Upper lobe of right lung (tissue), 1 donor: ENCODE measurements around the gene PPP1R12A. TPM values are rescaled to one million over a fixed set of nuclear protein-coding genes. Genes with fewer than 3 reads are reported as not detected.
A peak's percentile ranks its signal among the peaks of the same experiment; 100 is the strongest.

ENCODE experiments used
- ATAC-seq: fragments of 200-7000 bp; cut with Tn5 transposase; one replicate; pipeline ENCODE4 v1.9.1; 2020; ENCODE audit warnings: mild to moderate bottlenecking, moderate library complexity
- DNase-seq: peaks from one replicate; pipeline ENCODE4 v3.0.0-alpha.2; 2020
- H3K27ac ChIP-seq: fragments of 200-600 bp; one replicate; pipeline ENCODE4 v1.8.0; 2022
- H3K27me3 ChIP-seq: fragments of 200-600 bp; one replicate; pipeline ENCODE4 v1.8.0; 2022; ENCODE audit warnings: mild to moderate bottlenecking
- H3K36me3 ChIP-seq: fragments of 200-600 bp; one replicate; pipeline ENCODE4 v1.8.0; 2022
- H3K4me1 ChIP-seq: fragments of 200-600 bp; one replicate; pipeline ENCODE4 v1.8.0; 2022
- H3K4me3 ChIP-seq: fragments of 200-600 bp; one replicate; pipeline ENCODE4 v1.8.0; 2022; ENCODE audit warnings: mild to moderate bottlenecking
- H3K9me3 ChIP-seq: fragments of 200-600 bp; one replicate; pipeline ENCODE4 v1.8.0; 2022
- intact Hi-C: fragments of 100-400 bp; cut with DNase I; formaldehyde crosslinking; loops from one replicate; pipeline ENCODE4 v1.11.0; 2022
- total RNA-seq: library from RNA; stranded (reverse); fragmentation: NEBNext Ultra II Directional; extraction: Animal tissue kit (Norgen Biotek cat#: 25700); gene quantifications from one replicate; pipeline ENCODE4 v1.2.1, GENCODE V29; 2021
- TF ChIP-seq, protein P1 (sequence below): fragments of 200-600 bp; IDR thresholded peaks from one replicate; pipeline ENCODE4 v1.8.0; 2022; ENCODE audit warnings: antibody characterized with exemption
- donor health status: DM: no; HTN: yes; CAD: no; lungs with severe emphysema.

The PPP1R12A gene
- total RNA-seq, 1 donor from 2014 or later, result 80.4 TPM

DNA sequence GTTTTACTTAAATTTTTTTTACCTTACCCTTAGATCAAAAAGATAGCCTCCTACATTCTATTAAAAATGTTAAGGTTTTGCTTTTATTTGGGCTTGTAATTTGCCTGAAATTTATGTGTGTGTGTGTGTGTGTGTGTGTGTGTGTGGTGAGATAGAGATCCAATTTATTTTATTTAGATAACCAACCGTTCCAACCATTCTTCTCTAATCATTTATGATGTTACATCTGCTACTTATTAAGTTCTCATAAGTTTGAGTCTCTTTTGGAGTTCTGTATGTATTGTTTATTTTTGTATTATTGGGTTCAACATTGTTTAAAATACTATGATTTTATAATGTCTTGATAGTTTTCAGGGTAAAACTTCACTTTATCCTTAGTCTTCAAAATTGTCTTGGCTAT lies 173.6 kb downstream of the PPP1R12A start:
- intact Hi-C loops, result no loop called here
- TF ChIP-seq, protein P1, sequence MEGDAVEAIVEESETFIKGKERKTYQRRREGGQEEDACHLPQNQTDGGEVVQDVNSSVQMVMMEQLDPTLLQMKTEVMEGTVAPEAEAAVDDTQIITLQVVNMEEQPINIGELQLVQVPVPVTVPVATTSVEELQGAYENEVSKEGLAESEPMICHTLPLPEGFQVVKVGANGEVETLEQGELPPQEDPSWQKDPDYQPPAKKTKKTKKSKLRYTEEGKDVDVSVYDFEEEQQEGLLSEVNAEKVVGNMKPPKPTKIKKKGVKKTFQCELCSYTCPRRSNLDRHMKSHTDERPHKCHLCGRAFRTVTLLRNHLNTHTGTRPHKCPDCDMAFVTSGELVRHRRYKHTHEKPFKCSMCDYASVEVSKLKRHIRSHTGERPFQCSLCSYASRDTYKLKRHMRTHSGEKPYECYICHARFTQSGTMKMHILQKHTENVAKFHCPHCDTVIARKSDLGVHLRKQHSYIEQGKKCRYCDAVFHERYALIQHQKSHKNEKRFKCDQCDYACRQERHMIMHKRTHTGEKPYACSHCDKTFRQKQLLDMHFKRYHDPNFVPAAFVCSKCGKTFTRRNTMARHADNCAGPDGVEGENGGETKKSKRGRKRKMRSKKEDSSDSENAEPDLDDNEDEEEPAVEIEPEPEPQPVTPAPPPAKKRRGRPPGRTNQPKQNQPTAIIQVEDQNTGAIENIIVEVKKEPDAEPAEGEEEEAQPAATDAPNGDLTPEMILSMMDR, result no peak
- no peak for ATAC-seq

DNA sequence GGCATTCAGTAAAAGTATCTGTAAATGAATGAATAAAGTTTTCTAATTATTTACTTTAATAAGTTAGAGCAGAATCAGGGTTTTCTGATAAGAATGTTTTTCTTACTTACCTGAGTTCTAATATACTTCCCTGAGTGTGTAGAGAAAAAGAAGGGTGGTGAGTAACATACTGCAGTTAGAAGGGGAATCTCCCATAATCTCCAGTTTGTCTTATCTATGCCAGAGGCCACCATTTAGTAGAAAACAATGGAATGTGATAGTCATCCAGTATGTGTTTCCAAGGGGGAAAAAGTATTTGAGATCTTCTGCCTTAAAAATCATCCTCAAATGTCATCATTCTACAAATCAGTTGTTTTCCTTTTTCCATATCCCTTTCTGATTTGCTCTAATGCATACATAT lies 187.6 kb downstream of the PPP1R12A start:
- no peak overlapping the region for H3K4me3 ChIP-seq
- intact Hi-C loops, result no loop called here
- no peak for ATAC-seq
- DNase-seq, result no peak
- H3K27ac ChIP-seq, result no peak overlapping the region
- no peaks in the 10 kb centered on the region for H3K9me3 ChIP-seq
- H3K27me3 ChIP-seq, result no peaks in the 10 kb centered on the region
- no peaks in the 10 kb centered on the region for H3K36me3 ChIP-seq
- H3K4me1 ChIP-seq, result no peaks in the 10 kb centered on the region
- TF ChIP-seq, protein P1, result no peak

More for the DNA sequence above, 173.6 kb downstream of the PPP1R12A start:
- Histone ChIP-seq H3K27ac (no peak overlapping the region), H3K4me1 (no peaks in the 10 kb centered on the region), H3K27me3 (no peaks in the 10 kb centered on the region), H3K9me3 (no peaks in the 10 kb centered on the region), H3K4me3 (no peak overlapping the region), H3K36me3 (no peaks in the 10 kb centered on the region)
- no peak for DNase-seq

DNA sequence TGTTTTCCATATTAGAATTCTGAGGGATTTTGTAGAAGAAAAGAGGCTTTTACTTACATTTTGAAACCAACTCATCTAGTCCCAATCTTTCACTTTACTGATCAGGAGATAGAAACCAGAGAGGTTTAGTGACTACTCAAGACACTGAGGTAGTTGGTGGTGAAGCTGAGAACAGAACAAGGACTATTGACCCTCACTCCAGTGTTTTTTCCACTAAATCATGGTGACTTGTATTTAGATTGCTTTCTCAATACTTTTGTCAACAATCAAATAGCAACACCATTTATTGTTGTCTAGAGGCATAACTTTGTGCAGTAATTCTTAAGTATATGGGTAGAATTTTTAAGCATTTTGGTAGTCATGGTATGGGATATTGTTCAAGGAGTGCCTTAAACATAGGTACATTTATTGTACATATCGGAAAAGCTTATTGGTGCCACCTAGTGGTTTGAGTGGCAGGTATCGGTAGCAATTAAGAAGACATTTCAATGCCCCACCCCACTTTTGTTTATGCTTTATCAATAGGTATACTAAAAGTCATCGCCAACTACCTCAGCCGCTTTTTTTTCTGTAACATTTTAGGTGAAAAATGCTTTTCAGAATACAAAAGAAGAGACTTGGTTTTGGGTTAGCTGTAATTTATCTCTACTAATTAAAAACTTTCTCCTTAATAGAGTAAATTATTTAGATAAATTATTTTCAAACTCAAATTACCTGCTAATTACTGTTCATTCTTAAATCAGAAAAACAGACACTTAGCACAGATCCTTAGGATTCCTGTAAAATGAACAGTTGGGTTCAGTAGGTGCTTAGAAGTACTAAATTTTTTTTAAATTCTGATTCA lies 196.8 kb downstream of the PPP1R12A start:
- Histone ChIP-seq H3K4me3 (no peak overlapping the region), H3K27ac (no peak overlapping the region), H3K27me3 (no peaks in the 10 kb centered on the region), H3K36me3 (no peaks in the 10 kb centered on the region), H3K4me1 (no peaks in the 10 kb centered on the region), H3K9me3 (no peaks in the 10 kb centered on the region)
- intact Hi-C loops, result loop anchor here (10.0 kb wide), 1 partner anchor 323 kb away; no protein-coding TSS in a partner anchor
- DNase-seq, result no peak
- peak; percentile 69 for ATAC-seq
- TF ChIP-seq, protein P1, result peak; percentile 75

DNA sequence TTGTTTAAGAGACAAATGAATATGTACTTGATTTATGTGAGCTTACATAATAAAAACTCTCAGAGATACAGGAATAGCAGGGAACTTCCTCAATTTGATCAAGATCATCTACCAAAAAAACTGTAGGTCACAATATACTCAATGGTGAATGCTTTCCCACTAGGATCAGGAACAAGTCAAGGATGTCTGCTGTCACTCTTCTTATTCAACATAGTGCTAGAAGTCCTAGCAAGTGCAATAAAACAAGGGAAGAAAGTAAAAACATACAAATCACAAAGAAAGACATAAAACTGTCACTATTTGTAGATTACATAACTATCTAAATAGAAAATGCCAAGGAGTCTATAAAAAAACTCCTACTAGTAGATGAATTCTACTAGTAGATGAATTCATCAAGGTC lies 202.3 kb downstream of the PPP1R12A start:
- H3K9me3 ChIP-seq, result no peaks in the 10 kb centered on the region
- no peak for ATAC-seq
- intact Hi-C loops, result loop anchor here (10.0 kb wide), 1 partner anchor 318 kb away; no protein-coding TSS in a partner anchor
- H3K27me3 ChIP-seq, result no peaks in the 10 kb centered on the region
- H3K4me3 ChIP-seq, result no peak overlapping the region
- no peak overlapping the region for H3K27ac ChIP-seq
- TF ChIP-seq, protein P1, result no peak
- DNase-seq, result no peak
- H3K36me3 ChIP-seq, result no peaks in the 10 kb centered on the region
- no peaks in the 10 kb centered on the region for H3K4me1 ChIP-seq

DNA sequence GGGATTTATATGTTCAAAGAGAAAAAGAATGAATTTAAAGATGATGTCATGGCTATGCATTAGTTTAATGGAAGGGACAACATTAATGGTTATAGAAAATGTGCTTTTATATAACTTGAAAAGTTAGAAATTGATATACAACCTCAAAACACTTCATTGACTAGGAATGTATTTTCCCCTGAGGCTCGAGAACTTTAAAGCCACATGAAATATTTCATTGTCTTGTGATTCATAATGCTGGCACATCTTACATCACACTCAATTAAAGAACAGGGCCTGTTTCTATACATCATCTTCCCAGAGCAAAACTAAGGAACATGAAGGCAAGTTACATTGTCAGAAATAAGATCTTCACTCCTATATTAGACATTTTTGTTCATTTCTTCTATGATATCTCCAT lies 208.9 kb downstream of the PPP1R12A start:
- no peak for ATAC-seq
- TF ChIP-seq, protein P1, result no peak
- intact Hi-C loops, result no loop called here
- no peaks in the 10 kb centered on the region for H3K9me3 ChIP-seq
- no peaks in the 10 kb centered on the region for H3K36me3 ChIP-seq
- no peak overlapping the region for H3K27ac ChIP-seq
- no peak for DNase-seq
- H3K4me3 ChIP-seq, result no peak overlapping the region
- H3K27me3 ChIP-seq, result no peaks in the 10 kb centered on the region
- no peaks in the 10 kb centered on the region for H3K4me1 ChIP-seq

Other genes with a start within 250 kb of the PPP1R12A start
- 73.5 TPM for gene PAWR, start 244.1 kb downstream of the PPP1R12A start, total RNA-seq
- gene OTOGL, start 164.4 kb upstream of the PPP1R12A start, total RNA-seq, result 0.09 TPM